ENCODE data around the gene WDR3. TPM values are rescaled to one million over a fixed set of nuclear protein-coding genes. Genes with fewer than 3 reads are reported as not detected.

Gene WDR3
- total RNA-seq, 1 experiment from 2014 or later: 30.7 TPM

- in situ Hi-C loops (cut with HindIII; ENCODE audit: low pct_unique_long_range_greater_than_20kb, low sequenced_read_pairs) (no loop called here), intact Hi-C loops (cut with micrococcal nuclease; ENCODE audit: unreplicated experiment) (no loop called here)
- Histone ChIP-seq H3K27ac (ENCODE audit: low read length) (no peak overlapping the region), H3K4me3 (ENCODE audit: low read depth in 2 of 2, low read length in 2 of 2) (no peak overlapping the region), H3K36me3 (ENCODE audit: control insufficient read depth, insufficient read depth, low read length) (peaks cover 7% of the 10 kb centered on the region; the same call in 1 of the 2 replicates), H3K27me3 (ENCODE audit: control insufficient read depth, insufficient read depth, low read length) (no peaks in the 10 kb centered on the region), H3K9me3 (ENCODE audit: control insufficient read depth, insufficient read depth, low read depth, low read length) (no peaks in the 10 kb centered on the region), H3K4me1 (ENCODE audit: control insufficient read depth, insufficient read depth, low read length) (no peaks in the 10 kb centered on the region)
- no peak for ATAC-seq
- no TSS peak for BruUV-seq (replicated peaks)
- no peak for DNase-seq (ENCODE audit: low read depth, low spot score)
- CTCF ChIA-PET: no interaction called here
- POLR2A ChIA-PET: no interaction called here
- TF ChIP-seq SIN3A (IDR thresholded peaks at IDR 0.05; ENCODE audit: borderline replicate concordance, insufficient read depth, low read depth, low read length) (no peak), TCF7L2 (IDR thresholded peaks at IDR 0.05; ENCODE audit: low read depth, low read length) (no peak), POLR2AphosphoS5 (IDR thresholded peaks at IDR 0.05; ENCODE audit: low read depth, low read length) (no peak), CTCF (IDR thresholded peaks at IDR 0.05) (no peak), REST (IDR thresholded peaks at IDR 0.05; ENCODE audit: insufficient read depth in 1 of 2, low read depth in 2 of 2, low read length in 1 of 2) (no peak)
Measured at GRCh38 chr1:117964290-117965038, 34.9 kb downstream of the WDR3 start.

GRCh38 chr1:117967477-117967876 lies 37.9 kb downstream of the WDR3 start:
- H3K27ac ChIP-seq (ENCODE audit: low read length): no peak overlapping the region
- CTCF ChIA-PET: no interaction called here
- no peak for DNase-seq (ENCODE audit: low read depth, low spot score)
- POLR2A ChIA-PET: no interaction called here
- in situ Hi-C loops (cut with HindIII; ENCODE audit: low pct_unique_long_range_greater_than_20kb, low sequenced_read_pairs) (no loop called here), intact Hi-C loops (cut with micrococcal nuclease; ENCODE audit: unreplicated experiment) (no loop called here)
- peak; percentile 28 for TF ChIP-seq CTCF (IDR thresholded peaks at IDR 0.05)
- TF ChIP-seq POLR2AphosphoS5 (IDR thresholded peaks at IDR 0.05; ENCODE audit: low read depth, low read length): no peak
- ATAC-seq: no peak
- no peaks in the 10 kb centered on the region for H3K9me3 ChIP-seq (ENCODE audit: control insufficient read depth, insufficient read depth, low read depth, low read length)
- H3K27me3 ChIP-seq (ENCODE audit: control insufficient read depth, insufficient read depth, low read length): no peaks in the 10 kb centered on the region
- no TSS peak for BruUV-seq (replicated peaks)
- H3K4me3 ChIP-seq (ENCODE audit: low read depth in 2 of 2, low read length in 2 of 2): no peak overlapping the region
- no peaks in the 10 kb centered on the region for H3K36me3 ChIP-seq (ENCODE audit: control insufficient read depth, insufficient read depth, low read length)
- no peaks in the 10 kb centered on the region for H3K4me1 ChIP-seq (ENCODE audit: control insufficient read depth, insufficient read depth, low read length)

Measured in Panc1 (cell line).